ENCODE data around the gene SHPK.

DNA sequence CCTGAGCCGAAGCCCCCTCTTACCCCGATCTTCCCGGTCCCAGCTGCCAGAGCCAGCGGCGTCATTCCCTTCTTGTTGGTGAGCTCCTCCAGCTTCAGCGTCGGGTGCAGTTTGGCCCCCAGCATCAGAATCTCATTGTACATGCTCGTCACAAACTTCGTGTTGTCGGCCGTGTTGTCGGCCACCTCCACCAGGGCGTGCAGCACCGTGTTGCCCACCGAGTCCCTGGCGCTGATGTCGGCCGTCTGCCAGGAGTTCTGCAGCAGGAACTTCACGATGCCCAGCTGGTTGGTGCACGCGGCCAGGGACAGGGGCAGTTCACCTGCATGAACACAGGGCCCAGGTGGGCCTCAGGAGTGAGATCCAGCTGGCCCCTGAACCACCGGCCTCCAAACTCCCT, 46.3 kb downstream of the SHPK start:
- no peak for TF ChIP-seq POLR2AphosphoS5 (IDR thresholded peaks at IDR 0.05)
- TF ChIP-seq, protein P1, sequence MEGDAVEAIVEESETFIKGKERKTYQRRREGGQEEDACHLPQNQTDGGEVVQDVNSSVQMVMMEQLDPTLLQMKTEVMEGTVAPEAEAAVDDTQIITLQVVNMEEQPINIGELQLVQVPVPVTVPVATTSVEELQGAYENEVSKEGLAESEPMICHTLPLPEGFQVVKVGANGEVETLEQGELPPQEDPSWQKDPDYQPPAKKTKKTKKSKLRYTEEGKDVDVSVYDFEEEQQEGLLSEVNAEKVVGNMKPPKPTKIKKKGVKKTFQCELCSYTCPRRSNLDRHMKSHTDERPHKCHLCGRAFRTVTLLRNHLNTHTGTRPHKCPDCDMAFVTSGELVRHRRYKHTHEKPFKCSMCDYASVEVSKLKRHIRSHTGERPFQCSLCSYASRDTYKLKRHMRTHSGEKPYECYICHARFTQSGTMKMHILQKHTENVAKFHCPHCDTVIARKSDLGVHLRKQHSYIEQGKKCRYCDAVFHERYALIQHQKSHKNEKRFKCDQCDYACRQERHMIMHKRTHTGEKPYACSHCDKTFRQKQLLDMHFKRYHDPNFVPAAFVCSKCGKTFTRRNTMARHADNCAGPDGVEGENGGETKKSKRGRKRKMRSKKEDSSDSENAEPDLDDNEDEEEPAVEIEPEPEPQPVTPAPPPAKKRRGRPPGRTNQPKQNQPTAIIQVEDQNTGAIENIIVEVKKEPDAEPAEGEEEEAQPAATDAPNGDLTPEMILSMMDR (IDR thresholded peaks at IDR 0.05), result no peak

Measured in prostate gland (tissue), 2 donors.